22Rv1 (cell line): ENCODE results near the gene CCDC92.

ENCODE experiments used
- ZFX ChIP-seq: fragments of 450-650 bp; IDR thresholded peaks from 2 replicates; pipeline ENCODE4 v1.6.1; 2017; ENCODE audit warnings: antibody characterized with exemption, borderline replicate concordance
- TF ChIP-seq, protein P1 (sequence below): fragments of 450-650 bp; IDR thresholded peaks from 2 replicates; pipeline ENCODE4 v1.5.1; 2017; ENCODE audit warnings: mild to moderate bottlenecking

DNA sequence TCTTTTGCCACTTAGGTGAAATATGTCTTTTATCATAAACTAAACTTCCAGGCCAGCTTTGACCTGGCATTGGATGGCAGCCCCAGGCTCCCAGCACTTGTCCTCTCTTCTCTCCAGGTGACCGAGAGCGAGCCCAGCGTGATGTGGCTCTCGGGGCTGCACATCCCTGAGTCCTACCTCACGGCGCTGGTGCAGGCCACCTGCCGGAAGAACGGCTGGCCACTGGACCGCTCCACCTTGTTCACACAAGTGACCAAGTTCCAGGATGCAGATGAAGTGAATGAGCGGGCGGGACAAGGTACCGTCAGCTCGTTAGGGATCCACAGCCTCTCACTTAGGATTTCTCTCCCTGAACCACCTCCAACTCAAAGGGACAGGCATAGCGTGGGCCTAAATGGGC lies 39.4 kb downstream of the CCDC92 start:
- TF ChIP-seq, protein P1, sequence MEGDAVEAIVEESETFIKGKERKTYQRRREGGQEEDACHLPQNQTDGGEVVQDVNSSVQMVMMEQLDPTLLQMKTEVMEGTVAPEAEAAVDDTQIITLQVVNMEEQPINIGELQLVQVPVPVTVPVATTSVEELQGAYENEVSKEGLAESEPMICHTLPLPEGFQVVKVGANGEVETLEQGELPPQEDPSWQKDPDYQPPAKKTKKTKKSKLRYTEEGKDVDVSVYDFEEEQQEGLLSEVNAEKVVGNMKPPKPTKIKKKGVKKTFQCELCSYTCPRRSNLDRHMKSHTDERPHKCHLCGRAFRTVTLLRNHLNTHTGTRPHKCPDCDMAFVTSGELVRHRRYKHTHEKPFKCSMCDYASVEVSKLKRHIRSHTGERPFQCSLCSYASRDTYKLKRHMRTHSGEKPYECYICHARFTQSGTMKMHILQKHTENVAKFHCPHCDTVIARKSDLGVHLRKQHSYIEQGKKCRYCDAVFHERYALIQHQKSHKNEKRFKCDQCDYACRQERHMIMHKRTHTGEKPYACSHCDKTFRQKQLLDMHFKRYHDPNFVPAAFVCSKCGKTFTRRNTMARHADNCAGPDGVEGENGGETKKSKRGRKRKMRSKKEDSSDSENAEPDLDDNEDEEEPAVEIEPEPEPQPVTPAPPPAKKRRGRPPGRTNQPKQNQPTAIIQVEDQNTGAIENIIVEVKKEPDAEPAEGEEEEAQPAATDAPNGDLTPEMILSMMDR, result no peak
- TF ChIP-seq ZFX, result no peak
